ENCODE results near the gene HP1BP3. TPM values are rescaled to one million over a fixed set of nuclear protein-coding genes. Genes with fewer than 3 reads are reported as not detected.

HP1BP3 gene
- total RNA-seq, 2 experiments from 2014 or later, result 219 to 224 TPM

DNA sequence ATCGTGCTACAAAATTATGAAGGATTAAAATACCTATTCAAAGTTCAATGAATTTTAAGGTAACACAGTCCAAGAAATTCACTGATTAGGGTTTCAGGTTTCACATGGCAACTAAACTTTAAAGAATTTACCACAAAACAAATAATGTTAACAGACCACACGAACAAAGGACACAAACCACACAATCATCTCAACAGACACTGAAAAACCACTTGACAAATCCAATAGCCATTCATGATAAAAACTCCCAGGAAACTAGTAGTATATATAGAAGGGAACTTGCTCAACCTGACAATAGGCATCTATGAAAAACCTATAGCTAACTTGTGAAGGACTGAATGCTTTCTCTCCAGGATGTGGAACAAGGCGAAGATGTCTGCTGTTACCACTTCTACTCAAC, 33.5 kb downstream of the HP1BP3 start:
- Mint-ChIP-seq H3K27ac (no peak overlapping the region), H3K4me3 (no peak overlapping the region), H3K27me3 (no peaks in the 10 kb centered on the region), H3K36me3 (ENCODE audit: low read depth) (peaks cover 36% of the 10 kb centered on the region), H3K9me3 (no peaks in the 10 kb centered on the region), H3K4me1 (ENCODE audit: low read depth) (no peaks in the 10 kb centered on the region)
- ChIA-PET POLR2A (interaction anchor here (0.9 kb wide), 1 partner anchor 10 kb away, joined by 3 read pairs; no protein-coding TSS in a partner anchor), CTCF (no interaction called here)
- TF ChIP-seq, protein P1, sequence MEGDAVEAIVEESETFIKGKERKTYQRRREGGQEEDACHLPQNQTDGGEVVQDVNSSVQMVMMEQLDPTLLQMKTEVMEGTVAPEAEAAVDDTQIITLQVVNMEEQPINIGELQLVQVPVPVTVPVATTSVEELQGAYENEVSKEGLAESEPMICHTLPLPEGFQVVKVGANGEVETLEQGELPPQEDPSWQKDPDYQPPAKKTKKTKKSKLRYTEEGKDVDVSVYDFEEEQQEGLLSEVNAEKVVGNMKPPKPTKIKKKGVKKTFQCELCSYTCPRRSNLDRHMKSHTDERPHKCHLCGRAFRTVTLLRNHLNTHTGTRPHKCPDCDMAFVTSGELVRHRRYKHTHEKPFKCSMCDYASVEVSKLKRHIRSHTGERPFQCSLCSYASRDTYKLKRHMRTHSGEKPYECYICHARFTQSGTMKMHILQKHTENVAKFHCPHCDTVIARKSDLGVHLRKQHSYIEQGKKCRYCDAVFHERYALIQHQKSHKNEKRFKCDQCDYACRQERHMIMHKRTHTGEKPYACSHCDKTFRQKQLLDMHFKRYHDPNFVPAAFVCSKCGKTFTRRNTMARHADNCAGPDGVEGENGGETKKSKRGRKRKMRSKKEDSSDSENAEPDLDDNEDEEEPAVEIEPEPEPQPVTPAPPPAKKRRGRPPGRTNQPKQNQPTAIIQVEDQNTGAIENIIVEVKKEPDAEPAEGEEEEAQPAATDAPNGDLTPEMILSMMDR (IDR thresholded peaks at IDR 0.05), result no peak
- DNase-seq (no peak), ATAC-seq (no peak)
- intact Hi-C loops (cut with micrococcal nuclease), result no loop called here

DNA sequence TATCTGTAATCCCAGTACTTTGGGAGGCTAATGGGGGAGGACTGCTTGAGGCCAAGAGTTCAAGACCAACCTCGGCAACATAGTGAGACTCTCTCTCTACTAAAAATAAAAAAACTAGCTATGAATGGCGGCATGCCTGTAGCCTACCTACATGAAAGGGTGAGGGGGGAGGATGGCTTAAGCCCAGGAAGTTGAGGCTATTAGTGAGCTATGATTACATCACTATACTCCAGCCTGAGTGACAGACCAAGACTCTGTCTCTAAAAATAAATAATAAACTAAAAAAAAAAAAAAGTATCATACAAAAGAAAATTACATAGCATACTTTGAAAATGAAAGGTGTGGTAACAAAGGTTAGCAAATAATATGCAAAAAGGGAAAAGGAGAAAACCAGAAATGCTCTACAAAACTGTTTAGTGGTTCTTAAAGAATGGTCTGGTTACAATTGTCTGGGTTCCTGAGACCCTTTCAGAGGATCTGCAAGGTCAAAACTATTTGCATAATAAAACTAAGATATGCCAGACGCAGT, 35.6 kb downstream of the HP1BP3 start:
- Mint-ChIP-seq H3K4me1 (ENCODE audit: low read depth) (no peaks in the 10 kb centered on the region), H3K9me3 (no peaks in the 10 kb centered on the region), H3K27ac (no peak overlapping the region), H3K36me3 (ENCODE audit: low read depth) (peaks cover 40% of the 10 kb centered on the region), H3K4me3 (no peak overlapping the region), H3K27me3 (no peaks in the 10 kb centered on the region)
- TF ChIP-seq, protein P1 (IDR thresholded peaks at IDR 0.05), result no peak
- DNase-seq (no peak), ATAC-seq (no peak)
- intact Hi-C loops (cut with micrococcal nuclease), result no loop called here
- ChIA-PET POLR2A (interaction anchor here (0.8 to 1.8 kb wide), 3 partner anchors 8 to 124 kb away, joined by 3 to 6 read pairs (median 3); partner anchors contain the start of gene HP1BP3), CTCF (interaction anchor here (0.7 to 1.0 kb wide), 2 partner anchors 16 to 55 kb away, joined by 3 read pairs; no protein-coding TSS in a partner anchor)

DNA sequence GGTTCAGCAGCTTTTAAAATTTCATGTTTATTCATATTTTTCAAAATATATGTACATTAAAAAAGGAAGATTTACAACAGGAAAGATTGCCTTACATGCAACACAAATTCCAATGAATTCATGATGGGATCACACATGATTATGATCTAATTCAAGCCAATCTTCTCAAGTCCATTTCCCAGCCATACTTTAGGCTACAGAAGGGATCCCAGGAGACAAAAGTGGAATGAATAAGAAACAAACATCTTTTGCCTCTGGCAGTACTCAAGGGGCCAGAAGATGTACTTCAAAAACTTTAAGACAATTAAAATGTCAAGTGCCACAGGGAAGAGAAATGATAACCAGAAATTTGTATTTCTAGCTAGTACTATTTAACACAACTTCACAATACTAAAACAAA, 44.4 kb downstream of the HP1BP3 start:
- no peak overlapping the region for H3K4me3 Mint-ChIP-seq
- intact Hi-C loops (cut with micrococcal nuclease), result no loop called here
- ChIA-PET POLR2A (no interaction called here), CTCF (interaction anchor here (1.0 to 1.4 kb wide), 2 partner anchors 11 to 46 kb away, joined by 3 to 6 read pairs; no protein-coding TSS in a partner anchor)
- H3K4me1 Mint-ChIP-seq (ENCODE audit: low read depth), result no peaks in the 10 kb centered on the region
- ATAC-seq (no peak), DNase-seq (no peak)
- H3K27me3 Mint-ChIP-seq, result no peaks in the 10 kb centered on the region
- TF ChIP-seq, protein P1 (IDR thresholded peaks at IDR 0.05), result no peak
- H3K9me3 Mint-ChIP-seq, result no peaks in the 10 kb centered on the region
- peaks cover 45% of the 10 kb centered on the region for H3K36me3 Mint-ChIP-seq (ENCODE audit: low read depth)
- peak overlapping the region; percentile 38 for H3K27ac Mint-ChIP-seq

DNA sequence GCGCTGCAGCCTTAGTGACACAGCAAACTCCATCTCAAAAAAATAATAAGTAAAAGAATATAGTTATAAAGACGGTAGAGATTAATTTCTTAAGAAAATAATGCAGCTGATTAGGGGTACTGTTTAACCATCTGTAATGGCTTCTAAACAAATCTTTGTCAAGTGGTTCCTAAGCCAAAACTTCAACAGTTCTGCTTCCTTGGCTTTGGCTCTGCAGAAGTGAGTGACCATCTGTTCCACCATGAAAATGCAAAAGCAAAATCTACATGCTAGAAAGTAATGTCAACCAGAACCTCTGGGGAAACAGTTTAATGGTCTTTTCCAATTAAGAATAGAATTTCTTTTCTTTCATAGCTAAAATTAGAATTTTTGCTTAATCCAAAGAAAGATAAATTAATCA, 46.3 kb downstream of the HP1BP3 start:
- Mint-ChIP-seq H3K9me3 (no peaks in the 10 kb centered on the region), H3K36me3 (ENCODE audit: low read depth) (peaks cover 40% of the 10 kb centered on the region), H3K4me3 (no peak overlapping the region), H3K4me1 (ENCODE audit: low read depth) (no peaks in the 10 kb centered on the region), H3K27ac (no peak overlapping the region), H3K27me3 (no peaks in the 10 kb centered on the region)
- ChIA-PET CTCF (interaction anchor here (0.6 to 1.2 kb wide), 3 partner anchors 44 to 454 kb away, joined by 3 read pairs; no protein-coding TSS in a partner anchor), POLR2A (no interaction called here)
- ATAC-seq (no peak), DNase-seq (no peak)
- TF ChIP-seq, protein P1 (IDR thresholded peaks at IDR 0.05), result no peak
- intact Hi-C loops (cut with micrococcal nuclease), result no loop called here

DNA sequence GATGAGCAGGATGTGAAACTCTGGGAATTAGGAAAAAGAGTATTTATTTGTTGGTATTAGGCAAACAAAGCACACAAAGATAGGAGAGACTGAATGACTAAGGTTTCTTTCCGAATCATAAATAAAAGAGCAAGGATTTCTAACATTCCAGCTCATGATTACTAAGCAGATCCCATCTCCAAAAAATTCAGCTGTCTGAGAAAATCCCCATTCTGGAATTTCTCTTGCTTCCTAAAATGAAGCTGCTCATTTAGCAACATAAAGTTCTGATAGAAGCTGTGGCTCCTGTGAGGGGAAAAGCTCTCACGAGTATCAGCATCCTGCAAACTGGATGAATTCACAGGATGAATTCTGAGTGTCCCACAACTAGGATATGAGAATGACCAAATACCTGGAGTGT, 47.9 kb downstream of the HP1BP3 start:
- TF ChIP-seq, protein P1 (IDR thresholded peaks at IDR 0.05), result no peak
- DNase-seq (no peak), ATAC-seq (no peak)
- intact Hi-C loops (cut with micrococcal nuclease), result no loop called here
- CTCF ChIA-PET, result no interaction called here
- H3K36me3 Mint-ChIP-seq (ENCODE audit: low read depth), result peaks cover 29% of the 10 kb centered on the region
- no peaks in the 10 kb centered on the region for H3K27me3 Mint-ChIP-seq
- H3K4me1 Mint-ChIP-seq (ENCODE audit: low read depth), result no peaks in the 10 kb centered on the region
- H3K27ac Mint-ChIP-seq, result no peak overlapping the region
- POLR2A ChIA-PET, result no interaction called here
- H3K9me3 Mint-ChIP-seq, result no peaks in the 10 kb centered on the region
- H3K4me3 Mint-ChIP-seq, result no peak overlapping the region
